Hippocampal formation (tissue), 2 donors: Measurements from ENCODE around the gene CELSR2.
"Not testable (repeated sequence)": the region's sequence is repeated elsewhere in the genome, so short reads cannot be mapped to it uniquely, and the experiment has no call there.

Source experiments
- DNase-seq, 2 donors: peaks; one replicate each; lab custom pipeline; 2025; lab: John Stamatoyannopoulos, UW

Gene CELSR2

DNA sequence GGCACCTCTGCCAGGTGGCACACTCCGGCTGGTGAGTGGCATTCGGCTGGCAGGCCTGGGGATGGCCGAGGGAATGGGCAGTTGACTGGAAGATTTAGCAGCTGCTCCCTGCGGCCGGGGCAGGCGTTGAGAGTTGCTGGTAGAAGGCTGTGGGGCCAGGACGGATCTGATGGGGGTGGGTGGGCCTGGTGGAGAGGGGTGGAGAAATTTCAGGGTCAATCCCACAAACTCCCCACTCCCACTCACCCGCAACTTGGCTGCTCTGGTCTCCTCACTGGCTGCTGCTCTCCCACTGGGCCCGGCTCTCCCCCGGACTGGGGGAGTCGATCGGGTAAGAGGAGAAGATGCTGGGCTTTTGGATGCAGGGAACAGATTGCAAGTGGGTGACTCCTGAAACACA is 31.5 kb downstream of the CELSR2 start:
- DNase-seq = no peak

DNA sequence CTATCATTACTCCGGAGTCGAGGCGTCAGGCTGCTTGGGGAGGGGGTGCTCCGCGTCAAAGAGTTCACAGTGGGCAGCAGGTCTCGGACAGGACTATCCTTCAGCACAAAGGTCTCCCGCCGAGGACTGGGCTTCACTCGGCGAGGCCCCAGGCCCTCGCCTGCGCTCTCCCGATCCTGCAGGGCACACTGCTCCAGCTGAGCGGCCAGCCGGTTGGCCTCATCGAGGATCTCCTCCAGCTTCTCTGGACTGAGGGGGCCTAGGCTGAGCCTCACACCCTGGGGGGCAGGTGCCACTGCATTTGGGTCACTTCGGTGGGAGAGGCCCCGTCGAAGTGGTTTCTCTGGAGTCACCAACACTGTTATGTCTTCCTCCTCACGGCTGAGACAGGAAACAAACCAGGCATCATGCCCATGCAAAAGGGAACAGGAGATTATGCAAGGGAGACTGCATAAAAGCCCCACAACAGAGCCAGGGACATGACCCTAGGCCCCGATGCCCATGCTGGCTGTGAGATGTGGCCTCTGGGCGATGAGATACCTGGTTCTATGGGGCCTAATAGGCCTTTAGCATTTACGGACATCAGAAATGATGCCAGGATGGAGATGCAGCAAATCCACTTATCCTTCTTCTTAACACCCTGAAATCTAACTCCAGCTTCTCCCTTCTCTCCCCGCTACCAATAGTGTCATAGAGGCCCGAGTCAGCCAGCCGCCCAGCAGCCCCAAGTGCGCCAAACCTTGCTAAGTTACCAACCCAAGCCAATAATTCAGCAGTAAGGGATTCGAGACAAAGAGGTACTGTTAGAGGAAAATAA is 32.5 kb downstream of the CELSR2 start:
- DNase-seq = no peak

DNA sequence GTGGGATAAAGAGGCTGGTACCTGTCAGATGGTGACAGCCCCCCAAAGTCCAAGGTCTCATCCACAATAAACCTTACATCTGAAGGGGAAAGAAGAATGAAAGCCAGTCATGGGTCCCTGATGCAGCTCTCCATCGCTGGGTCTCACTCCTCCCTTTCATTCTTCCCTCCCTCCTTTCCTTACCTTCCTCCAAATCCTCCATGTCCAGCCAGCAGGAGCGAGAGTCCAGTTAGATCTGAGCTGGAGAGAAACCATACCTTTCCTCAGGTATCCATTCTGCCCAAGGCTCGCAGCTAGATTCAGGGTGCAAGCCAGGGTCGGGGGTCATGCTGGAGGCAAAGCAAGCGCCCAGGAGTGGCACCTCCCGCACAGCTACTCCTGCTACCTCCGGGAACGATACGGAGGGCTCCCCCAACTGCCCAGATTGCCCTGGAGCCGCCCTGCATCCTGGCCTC is 33.2 kb downstream of the CELSR2 start:
- DNase-seq = no peak

DNA sequence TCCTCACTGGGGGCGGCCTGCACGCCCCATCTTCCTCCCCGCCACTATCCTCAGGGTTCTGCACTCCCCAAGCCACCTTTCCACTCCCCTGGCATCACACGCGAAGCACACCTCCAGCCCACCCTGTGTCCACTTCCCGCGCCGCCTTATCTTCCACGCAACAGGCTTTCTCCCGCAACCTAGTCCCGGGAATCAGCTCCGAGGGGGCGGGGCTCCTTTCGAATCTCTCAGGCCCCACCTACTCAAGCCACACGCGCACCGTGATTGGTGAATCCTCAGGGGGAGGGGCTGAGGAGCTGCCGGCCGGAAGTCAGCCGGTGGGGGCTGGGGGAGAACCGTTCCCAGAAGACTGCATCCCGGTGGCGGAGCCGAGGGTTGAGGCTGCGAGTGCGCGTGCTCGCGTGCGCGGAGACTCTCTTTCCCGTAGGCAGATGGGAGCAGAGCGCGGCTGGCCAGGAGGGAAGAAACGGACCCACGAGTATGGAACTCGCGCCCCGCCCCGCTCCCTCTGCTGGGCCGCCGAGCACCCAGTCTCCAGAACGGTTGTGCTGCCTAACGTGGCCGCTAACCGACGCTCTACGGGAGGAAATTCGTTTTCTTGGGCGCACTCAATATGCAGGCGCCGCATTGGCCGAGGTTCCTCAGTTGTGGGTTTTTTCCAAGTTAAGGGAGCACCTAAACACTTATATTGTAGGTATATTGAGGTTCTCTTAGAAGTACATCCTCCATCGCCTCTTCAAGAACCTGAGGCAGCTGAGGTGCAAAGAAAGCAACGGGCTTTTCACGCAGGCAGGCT is 33.8 kb downstream of the CELSR2 start, which contains the start of gene PSRC1:
Gene PSRC1 (minus strand): TSS at position 194 of the 796 bp plus-strand sequence.
- DNase-seq = peak; percentile 95 to 99

DNA sequence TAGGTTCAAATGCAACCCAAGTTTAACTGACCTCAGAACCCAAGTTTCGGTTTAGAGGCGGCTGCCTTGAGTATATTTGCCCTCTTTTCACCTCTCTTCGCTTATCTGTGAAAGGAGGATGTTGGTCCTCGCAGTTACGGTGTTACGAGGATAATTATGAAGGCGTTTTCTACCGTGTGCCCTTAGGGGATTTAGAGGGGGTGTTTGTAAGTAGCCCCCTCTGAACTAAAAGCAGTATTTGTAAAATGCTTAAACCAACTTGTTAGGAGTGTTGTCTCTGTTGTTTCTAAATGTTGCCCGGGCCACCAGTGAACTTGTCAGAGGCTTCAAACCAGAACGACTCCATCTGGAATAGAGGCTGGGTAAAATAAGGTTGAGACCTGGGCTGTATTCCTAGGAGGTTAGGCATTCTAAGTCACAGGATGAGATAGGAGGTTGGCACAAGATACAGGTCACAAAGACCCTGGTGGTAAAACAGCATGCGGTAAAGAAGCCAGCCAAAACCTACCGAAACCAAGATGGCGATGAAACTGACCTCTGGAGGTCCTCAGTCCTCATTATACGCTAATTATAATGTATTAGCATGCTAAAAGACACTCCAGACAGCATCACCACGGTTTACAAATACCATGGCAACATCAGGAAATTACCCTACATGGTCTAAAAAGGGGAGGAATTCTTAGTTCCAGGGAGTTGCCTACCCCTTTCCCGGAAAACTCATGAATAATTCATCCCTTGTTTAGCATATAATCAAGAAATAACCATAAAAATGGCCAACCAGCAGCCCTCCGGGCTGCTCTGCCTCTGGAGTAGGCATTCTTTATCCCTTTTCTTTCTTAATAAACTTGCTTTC is 34.6 kb downstream of the CELSR2 start:
- no peak for DNase-seq

DNA sequence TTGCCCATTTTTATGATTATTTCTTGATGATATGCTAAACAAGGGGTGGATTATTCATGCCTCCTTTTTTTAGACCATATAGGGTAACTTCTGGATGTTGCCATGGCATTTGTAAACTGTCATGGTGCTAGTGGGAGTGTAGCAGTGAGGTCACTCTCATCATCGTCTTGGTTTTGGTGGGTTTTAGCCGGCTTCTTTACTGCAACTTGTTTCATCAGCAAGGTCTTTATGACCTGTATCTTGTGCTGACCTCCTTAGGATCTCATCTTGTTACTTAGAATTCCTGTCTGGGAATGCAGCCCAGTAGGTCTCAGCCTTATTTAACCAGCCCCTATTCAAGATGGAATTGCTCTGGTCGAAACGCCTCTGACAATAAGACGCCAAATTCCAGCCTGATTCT is 37.4 kb downstream of the CELSR2 start:
- DNase-seq = not testable (repeated sequence)

DNA sequence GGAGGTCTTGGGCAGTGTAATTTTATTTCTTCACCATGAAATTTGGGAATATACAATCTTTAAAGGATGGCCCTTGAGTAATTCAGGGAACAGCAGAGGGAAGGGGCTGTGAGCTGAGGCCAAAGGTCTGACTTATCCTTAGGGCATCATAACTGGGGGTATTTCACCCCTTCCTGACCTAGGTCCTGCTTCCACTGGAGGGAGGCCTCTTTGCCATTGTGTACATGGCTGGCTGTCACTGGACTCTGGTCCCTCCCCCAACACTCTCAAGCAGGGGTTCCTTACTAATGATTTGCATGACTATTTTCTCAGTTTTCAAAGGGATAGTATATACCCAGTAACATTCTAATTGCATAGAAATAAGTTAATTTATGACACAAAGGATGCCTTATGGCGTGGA is 40.8 kb downstream of the CELSR2 start:
- DNase-seq = no peak

DNA sequence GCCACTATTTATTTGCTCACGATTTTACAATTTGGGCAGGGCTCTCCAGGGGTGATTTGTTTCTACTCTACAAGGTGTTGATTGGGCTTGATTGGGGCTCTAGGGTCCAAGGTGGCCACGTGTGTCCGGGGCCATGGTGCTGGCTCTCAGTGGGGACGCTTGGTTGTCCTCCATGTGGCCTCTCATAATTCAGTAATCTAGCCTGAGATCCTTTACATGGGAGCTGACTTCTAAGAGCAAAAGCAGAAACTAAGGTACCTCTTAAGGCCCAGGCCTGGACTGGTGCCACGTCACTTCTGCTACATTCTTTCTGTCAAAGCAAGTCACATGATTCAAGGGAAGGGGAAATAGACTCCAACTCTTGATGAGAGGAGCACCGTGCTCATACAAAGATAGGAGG is 41.7 kb downstream of the CELSR2 start:
- no peak for DNase-seq

DNA sequence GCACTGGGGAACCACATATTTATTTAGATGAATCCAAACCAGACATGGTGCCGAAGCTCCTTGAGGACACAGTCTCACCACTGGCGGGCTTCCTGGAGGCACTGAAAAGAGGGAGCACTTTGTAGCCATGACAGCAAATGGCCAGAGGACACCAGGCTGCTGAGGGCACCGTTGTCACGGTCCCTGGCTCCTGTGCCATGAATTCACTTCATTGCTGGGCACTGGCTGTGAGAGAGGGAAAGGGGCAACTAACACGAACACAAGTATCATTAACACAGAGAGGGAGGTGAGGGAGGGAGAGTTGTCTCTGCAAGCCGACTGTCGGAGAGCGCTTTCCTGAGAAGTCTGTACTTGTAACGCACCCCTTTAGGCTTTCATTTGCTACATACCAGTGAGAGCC is 43.0 kb downstream of the CELSR2 start:
- no peak for DNase-seq

DNA sequence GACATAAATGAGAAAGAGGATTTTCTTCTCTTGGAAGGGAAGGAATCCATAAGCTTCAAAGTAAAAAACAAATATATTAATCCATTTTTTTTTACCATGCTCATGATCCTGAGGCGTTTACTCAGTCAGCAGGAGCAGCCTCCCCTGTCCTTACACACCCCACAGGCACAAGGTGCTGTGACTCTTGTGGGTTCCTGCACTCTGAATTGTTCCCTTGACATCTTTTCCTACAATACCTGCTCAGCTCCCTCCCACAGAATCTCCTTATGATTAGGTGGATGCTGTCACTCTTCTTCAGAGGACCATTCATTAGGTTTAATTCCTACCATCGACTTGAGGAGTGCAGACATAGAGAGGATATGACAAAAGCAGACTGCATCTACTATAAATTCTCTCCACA is 43.7 kb downstream of the CELSR2 start:
- DNase-seq = no peak

DNA sequence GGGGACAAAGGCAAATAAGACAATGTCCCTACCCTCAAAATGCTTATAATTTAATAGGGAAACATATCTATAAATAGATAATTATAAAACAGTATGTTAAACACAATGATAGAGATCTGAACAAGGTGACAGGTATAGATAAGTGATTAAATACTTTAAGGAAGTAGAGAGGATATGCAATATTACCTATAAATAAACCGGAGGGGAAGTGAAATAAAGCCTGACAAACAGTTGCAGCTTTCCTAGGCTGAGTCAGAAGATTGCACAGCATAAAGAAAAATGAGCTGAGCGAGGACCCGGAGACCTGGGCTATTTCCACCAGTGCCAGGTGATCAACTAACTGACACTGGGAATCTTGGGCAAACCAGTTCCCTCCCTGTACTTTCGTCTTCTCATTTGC is 45.1 kb downstream of the CELSR2 start:
- DNase-seq = no peak

DNA sequence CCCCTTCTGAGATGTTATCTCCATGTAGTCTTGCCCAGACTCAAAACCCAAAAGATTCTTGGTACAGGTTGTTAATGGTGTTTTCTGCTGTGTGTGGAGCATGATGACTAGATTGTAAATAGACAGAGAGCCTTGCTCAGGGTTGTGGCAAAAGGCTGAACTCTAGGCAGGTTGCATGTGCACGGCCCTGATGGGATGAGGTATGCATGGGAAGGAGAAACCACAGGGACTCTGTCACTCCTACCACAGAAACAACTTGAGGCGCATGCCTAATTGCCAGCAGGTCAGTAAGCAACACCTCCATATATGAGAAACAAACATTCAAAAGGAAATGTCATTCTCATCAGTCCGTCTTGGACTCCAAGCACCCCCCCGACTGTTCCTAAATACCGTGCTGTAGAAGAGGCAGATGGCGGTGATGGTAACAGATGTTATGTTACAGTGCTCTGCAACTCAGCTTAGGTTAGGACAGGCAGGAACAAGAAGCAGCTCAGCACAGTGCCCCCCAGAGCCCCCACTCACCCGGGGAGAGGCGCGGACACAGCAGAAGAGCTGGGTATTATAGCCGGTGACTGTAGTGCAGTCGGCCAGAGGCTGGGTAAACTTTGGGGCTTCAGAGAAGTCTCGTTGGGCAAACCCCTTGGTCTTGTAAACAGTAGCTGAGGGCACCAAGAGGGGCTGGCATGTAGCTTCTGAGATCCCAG is 46.5 kb downstream of the CELSR2 start:
- DNase-seq = no peak

DNA sequence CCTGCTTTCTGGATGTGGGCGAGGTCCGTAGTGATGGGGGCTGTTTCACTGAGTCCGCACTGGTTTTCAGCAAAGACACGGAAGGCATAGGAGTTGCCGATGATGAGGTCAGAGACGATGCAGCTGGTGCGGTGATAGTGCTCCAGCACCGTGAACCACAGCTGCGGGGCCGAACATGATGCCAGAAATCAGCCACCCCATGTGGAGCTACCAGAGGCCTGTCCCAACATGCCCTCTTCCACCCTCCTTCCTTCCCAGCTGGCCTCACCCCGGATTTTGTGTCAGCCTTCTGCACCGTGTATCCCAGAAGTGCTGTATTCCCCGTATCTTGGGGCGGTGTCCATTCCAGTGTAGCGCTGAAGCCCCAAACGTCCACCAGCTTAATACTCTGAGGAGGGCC is 47.4 kb downstream of the CELSR2 start:
- DNase-seq = no peak

DNA sequence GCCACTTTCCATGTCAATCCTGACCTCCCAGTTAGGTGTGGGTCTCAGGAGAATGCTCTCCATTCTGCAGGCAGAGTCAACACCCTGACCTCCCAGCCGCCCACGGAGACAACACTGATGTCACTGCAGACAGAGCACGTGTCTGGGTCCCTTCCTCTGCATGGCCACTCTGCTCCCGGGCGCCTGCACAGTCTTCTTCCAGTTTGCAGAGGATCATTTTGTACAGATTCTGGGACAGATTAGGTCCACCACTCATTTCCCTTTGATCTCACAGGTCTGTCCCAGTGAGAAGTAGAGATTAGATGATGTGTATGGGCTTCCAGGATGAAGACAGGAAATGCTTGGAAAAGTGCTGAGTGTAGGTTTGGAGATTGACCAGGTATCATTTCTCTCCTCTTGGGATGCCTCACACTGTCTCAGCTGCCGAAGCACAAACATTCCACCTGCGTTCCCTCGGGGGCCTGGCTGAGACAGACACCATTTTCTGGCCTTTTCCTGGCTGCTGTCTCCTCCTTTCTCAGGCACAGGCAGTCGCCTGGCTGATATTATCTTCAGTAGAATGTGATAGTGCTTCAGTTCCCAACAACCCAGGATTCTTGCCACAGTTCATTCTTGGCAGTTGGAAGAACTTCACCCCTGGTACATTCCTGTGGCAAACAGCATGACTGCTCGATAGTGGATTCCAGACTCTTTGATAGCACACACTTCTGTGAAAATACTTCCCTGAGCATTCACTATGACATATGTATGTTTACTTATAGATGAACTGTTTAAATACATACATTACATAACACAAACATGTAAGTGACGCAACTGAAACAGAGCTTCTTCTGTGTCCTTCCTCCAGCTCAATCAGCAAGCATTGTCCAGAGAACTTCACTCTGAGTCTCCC is 49.6 kb downstream of the CELSR2 start:
- peak; percentile 69 to 84 for DNase-seq

DNA sequence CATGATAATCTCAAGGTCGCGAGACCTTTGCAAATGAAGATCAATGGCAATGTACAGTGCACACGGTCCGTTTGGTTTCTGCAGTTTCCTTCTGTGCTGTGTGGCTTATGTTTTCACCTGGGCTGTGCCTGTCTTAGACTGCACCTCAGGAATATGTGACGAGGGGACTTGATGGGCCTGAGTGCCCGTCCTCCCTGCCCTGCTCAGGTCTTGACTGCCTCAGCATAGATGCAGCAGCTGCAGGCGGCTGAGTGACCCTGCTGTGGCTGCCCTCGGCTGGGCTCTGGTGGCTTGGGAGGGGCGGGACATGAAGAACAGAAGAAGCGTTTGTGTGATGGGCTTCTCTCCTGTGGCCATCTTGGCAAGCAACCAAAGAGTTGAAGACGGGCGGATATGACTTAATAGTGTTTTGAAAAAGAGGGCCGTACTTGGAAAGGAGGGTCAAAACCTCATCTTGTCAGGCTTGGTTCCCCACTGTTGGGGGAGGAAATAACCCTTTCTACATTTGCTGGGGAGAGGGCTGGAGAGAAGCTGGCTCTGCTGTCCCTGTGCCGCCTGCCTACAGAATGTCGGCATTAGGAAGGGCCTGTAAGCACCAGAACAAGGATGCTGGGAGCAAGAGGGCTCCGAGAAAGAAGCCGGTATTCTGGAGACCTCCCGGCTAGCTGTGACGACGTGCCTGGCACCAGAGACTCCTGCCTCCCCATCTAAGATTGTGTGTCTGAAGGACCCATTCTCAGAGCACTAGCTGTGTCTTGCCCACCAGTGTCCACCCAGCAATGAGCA is 50.4 kb downstream of the CELSR2 start:
- DNase-seq = peak; percentile 92 to 94

DNA sequence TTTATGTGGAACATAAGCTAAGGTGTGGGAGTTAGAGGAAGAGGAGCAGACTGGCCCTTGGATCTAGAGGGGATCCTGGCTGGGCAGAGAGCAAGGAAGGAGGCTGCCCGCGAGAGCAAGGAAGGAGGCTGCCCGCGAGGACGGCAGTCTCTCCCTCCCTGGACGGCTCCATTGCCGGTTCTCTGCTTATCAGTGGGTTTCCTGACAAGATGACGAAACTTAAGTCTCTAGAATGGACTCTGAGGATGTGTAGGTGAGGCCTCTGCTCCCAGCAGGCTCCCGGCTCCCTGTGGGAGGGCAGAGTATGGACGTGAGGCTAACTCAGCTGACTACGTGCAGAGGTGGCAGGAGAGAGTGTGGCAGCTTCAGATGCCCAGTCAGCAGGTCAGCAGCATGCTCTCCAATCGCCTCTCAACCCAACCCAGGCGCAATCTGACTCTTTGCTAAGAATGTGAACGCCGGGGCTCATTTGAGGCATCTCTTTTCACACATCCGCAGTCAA is 51.4 kb downstream of the CELSR2 start:
- no peak for DNase-seq

DNA sequence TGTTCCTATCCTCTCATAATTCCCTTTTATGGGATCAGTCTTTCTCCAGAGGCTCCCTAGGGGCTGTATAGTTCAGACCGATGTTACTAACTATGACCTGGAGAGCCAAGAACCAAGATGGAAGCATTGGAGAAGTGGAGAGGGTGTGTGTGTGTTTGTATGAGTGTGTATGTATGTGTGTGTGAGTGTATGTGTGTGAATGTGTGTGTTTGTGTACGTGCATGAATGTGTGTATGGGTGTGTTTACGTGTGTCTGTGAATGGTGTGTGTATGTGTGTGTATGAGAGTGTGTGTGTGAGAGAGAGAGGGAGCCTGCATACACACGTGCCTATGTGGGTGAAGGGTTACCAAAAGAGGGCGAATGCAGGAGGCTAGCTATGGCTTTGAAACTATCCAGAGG is 52.5 kb downstream of the CELSR2 start:
- DNase-seq = no peak

DNA sequence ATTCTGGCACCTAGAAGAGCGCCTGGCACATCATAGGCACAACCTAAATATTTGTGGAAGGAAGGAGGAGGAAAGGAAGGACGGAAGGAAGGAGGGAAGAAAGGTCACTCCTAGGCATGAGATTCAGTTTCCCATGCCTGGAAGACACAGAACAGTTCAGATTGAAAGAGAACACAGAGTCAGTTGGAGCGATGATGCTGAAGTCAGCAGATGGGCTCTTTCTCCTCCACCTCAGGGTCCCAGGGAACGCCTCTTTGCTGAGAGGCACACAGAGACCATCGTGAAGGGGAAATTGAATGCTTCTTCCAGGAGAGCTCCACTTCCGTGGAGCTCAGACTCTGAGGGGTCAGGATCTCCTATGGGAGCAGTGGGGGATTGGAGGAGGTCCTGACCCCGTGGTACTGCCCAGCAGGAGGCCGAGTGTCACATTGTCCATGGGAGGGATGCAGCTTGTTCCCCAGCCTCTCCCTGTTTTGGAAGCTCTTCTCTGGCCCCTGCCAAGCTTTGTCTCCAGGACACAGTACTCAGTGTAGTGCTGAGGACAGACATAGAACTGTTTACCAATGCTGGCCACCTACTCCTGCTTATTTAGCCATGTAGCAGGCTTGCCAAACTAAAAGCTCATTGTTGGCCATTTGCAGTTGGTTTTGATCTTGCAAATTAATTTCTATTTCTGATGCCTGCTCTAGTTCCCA is 55.0 kb downstream of the CELSR2 start:
- peak; percentile 79 to 97 for DNase-seq

DNA sequence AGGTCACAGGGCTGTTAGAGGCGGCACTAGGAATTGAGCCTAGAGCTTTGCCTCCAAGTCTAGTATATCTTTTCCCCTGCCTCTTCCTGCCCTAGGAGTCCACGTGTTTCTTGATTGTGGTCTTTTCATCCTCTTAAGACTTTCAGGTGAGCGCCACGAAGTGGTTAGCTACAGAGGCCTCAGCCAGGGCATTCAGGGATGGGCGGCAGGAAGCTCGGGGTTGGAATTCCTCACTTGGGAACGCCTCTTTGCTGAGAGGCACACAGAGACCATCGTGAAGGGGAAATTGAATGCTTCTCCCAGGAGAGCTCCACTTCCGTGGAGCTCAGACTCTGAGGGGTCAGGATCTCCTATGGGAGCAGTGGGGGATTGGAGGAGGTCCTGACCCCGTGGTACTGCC is 56.7 kb downstream of the CELSR2 start:
- DNase-seq = not testable (repeated sequence)
